Stimulated activated CD4-positive, alpha-beta T cell treated with anti-CD3 and anti-CD28 coated beads, Interleukin-4, amount 100 ng/mL, for 48 hours (primary cell): ENCODE results near the gene SH3TC1.

Experiments
- DNase-seq, 2 donors: peaks; one replicate each; pipeline ENCODE4 v3.0.0-alpha.2; 2020; ENCODE audit warnings: low read depth in 2 of 2

The SH3TC1 gene

DNA sequence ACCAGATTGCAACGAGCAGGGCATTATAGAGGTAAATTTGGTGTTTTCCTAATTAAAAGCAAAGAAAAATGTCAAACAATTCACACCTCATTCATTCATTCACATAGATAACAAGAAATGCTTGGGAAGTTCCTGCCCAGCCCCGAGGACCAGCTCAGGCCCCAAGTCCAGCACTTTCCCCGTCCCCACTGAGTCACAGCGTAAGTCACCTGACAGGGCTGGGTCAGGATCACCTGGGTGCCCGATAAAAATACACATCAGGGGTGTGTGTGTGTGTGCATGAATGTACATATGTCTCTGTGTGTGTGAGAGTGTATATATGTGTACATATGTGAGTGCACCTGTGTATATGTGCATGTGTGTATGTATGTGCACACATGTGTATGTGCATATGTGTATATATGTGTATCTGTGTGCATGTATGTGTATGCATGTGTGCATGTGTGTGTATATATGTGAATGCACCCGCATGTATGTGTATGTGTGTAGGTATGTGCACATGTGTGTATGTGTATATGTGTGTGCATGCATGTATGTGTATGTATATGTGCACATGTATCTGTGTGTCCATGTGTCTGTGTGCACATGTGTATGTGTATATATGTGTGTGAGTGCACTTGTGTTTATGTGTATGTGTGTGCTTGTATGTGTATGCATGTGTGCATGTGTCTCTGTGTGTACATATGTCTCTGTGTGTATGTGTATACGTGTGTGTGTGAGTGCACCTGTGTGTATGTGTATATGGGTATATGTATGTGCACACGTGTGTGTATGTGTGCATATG, 18.6 kb upstream of the SH3TC1 start:
- DNase-seq: no peak

DNA sequence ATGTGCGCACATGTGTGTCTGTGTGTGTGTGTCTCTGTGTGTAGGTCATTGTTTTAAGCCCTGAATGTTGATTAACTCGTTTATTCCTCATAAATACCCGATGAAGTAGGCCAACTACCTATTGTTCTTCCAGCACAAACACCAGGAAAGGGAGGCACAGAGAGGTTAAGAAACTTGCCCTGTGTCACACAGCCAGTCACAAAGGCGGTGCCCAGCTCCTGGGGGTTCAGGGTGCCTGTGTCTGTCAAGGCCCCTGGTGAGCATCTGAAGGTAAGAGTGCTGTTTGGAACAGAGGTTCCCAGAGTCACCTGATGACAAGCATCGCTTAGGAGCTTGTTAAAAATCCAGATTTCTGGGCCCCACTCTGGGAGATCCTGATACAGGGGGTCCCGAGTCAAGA, 18.0 kb upstream of the SH3TC1 start:
- no peak for DNase-seq

DNA sequence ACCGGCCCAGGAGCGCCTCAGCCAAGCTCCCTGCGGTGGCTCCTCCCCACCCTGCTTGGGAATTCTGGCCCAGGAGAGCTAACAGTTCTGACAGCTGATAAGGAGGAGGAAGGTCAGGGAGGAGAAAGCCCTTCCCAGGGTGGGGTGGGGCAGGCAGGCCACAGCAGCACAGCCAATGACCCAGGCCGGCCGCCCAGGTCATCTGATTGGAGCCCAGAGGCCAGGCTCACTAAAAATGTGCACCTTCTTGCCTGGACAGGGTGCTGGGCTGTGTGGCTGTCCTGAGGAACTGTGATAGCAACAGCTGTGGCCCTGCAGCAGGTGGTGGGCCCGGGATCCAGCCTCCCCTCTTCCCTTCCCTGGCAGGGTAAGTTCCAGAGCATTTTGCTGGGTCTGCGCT, 17.2 kb upstream of the SH3TC1 start:
- no peak for DNase-seq

DNA sequence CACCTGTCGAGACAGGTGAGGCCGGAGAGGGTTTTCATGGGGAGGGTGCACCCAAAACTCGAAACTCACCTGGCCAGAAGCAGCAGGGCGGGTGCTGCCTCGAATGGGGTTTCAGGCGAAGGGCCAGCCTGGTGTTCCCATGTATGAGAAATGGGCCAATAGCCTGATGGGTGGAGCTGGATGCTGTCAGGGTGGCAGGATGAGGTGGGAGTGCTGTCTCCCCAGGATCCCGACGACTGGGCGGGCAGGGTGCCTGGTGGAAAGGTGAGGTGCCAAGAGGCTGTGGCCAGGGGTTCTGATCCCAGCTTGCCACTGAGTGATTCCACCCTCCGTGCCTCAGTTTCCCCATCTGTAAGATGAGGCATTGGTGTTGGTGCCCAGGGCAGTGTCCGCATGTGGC, 16.8 kb upstream of the SH3TC1 start:
- no peak for DNase-seq

DNA sequence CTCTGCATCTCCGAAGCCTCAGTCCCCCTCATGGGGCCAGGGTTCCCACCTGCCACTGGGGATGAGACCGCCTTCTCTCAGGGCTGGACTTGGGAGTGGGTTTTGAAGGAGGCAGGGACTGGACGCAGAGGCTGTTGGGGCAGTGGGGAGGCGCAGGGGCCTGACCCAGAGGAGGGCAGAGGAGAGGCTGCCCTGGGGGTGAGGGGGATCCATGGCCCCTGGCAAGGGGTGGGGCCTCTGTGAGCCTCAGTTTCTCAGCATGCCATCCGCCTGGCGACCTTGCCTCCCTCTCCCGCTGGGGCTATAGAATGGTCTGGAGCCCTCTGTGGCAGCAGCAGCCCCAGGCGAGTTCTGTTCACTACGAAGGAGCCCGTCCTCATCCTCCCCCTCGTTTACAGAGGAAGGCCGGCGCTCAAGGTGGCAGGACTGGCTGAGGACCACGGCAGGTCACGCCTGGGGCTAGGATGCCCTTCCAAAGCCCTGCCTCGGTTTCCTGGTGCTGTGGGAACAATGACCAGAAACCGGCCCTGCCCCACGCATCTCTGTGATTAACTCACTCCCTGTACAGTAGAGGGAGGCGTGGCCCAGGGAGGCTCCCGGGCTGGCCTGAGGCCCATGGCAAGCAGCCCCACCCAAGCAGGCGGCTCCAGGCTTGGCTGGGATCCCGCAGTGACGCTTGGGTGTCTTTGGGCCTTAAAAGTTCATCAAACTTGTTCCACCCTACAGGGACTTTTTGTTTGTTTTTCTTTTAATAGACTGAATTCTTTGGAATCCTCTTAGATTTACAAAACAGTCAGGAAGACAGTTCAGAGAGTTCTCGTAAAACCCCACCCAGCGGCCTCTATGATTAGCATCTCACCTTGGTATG, 16.0 kb upstream of the SH3TC1 start:
- DNase-seq: no peak

DNA sequence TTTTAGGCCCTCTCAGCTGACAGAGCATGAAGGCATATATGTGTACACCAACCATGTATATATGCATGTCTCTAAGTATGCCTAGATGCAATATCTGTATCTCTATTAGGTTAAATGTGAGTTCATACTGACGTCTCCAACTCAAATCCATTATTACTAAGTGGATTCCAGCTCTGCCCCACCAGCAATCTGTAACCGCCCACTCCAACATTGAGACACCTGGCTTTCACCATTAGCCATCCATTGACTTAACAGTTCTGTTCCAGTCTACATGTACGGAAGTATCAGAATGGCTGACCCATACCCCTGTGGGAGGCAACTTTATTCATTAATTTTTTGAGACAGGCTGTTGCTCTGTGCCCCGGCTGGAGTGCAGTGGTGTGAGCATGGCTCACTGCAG, 15.0 kb upstream of the SH3TC1 start:
- DNase-seq: no peak

DNA sequence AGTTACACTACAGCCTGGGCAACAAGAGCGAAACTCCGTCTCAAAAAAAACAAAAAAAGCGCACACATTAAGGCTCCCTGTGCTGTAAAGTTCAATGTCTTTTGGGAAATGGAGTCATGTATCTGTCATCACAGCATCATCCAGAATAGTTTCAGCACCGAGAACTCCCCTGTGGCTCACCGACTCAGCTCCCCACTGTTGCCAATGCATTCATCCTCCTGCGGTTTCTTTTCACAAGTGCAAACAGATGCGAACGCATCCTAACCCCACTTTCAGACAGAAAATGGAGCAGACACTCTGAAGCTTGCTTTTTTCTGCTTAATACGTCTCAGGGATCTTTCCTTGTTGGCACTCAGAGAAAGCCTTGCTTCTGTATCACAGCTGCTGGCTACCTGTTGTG, 13.8 kb upstream of the SH3TC1 start:
- DNase-seq: no peak

DNA sequence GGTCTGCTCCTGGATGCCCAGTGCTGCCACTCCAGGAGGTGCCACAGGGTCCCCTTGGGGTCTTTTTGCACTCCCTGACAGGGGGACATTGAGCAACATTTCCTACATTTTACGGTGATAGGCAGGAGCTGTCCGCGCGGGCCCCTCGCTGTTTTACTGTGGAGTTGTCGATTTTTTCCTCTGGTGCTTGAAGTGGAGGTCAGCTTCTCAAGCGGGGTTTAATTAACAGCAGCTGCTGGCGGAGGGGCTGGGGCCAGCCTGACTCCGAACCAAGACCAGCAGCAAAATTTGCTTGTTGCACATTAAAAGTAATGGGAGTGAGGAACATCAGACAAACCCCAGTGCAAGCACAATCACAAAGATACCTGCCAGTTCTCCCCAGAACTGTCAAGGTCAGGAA, 13.2 kb upstream of the SH3TC1 start:
- DNase-seq: no peak

DNA sequence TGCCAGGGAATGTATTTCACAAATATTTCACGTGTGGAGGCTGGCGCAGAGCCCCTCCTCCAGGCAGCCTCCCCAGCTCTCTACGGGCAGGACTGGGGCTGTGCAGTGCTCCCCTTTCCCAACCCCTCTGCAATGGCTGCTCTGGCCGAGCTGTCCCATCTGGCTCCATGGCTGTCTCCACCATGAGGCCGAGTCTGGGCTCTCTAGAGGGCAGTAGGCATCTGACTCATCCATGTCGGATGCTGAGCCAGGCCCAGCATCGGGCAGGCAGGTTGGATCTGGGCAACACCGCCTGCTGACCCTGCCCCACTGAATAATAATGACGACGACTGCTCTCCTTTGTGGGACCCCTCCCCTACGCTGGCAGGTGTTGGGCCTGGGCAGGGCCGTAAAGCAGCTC, 11.0 kb upstream of the SH3TC1 start:
- DNase-seq: no peak

DNA sequence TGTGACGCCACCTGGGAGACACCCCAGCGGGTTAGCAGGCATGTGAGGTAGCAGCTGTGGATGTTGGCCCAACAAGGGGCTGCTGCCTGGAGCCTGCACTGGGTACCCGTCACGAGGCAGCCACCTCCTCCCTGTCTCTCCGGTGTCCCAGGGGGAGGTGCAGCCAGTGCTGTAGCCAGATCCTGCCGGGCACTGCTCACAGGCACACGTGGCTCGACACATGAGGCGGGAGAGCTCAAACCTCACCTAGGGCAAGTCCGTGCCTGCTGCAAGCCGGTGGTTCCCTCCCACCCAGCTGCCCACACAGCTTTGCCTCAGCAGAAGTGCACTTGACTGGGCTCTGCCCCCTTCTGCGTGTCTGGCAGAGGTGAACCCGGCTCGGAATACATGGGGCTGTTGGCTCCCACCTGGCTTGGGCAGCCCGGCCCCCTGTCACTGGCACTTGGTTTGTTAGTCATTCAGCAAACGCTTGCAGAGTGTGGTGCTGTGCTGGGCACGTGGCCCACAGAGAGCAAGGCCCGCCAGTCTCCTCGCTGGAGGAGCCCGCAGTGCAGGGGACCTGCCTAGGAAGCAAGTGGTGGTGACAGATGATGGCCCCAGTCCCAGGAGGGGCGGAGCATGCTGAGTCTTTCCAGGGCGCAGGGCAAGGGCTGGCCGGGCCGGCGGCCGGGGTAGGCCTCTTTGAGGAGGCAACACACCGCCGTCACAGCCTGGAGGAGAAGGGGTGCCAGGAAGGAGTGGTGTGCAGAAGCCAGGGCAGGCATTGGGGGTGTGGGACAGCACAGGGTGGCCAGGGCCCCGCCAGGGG, 10.1 kb upstream of the SH3TC1 start:
- no peak for DNase-seq

DNA sequence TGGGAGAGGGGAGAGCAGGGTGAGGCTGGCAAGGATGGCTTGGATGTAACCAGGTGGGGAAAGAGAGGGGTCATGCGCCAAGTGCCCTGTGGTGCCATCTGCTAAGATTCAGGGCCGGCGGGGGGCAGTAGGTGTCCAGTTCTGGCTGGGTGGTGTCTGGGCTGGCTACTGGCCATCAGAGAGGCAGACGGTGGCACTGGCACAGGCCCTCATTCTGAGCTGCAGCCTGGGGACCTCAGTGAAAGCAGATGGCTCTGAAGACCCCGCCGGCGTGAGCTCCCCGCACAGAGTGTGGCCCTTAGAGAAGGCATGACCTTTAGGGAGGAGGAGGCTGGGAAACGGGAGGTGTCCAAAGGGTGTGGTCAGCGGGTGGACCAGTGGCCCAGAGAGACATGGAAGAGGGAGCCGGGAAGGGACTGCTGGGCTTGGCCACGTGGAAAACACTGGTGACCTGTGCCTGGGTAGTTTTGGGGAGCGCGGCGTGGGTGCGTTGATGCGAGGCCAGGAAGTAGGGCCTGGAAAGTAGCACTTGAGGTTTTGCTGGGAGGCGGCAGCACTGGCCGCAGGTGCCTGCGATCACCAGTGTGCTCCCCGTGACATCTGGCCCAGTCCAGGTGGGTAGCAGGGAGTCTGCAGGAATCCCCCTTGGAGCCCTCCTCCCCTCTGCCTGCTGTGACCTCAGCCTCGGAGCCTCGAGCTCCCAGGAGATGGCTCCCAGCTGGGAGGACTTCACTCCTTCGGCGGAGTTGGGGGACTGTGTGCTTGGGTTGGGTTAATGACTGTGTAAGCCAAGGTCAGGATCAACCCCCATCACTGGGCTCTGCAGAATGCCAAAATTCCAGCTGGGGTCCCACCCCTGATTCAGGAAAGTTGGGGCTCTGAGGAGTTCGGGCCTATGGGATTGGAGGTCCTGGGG, 9.3 kb upstream of the SH3TC1 start:
- no peak for DNase-seq

DNA sequence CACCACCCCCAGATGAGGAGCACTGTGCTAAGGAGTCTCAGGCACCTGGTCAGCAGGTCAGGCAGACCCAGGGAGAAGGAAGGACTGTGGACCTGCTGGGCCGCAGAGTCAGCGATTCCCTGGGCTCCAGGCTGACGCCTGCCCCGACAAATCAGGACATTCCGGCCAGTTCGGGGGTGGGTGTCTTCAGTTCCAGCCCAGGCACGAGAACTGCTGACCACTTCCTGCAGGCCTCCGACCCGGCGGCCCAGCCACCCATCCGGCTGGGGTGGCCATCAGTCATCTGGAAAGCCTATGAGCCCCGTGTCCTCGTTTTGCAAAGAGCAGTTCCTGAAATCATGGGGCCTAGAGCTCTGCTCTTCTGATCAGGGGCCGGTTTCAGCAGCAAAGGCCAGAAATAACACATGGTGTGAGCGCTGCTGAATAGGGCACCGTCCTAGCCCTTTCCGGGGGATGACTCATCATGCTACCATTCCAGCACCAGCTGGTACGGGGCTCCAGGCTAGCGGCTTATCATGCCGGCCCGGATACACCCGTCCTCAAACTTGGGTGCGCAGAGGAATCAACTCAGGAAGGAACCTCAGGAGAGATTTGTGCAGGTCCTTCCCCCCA, 7.8 kb upstream of the SH3TC1 start:
- DNase-seq: no peak

DNA sequence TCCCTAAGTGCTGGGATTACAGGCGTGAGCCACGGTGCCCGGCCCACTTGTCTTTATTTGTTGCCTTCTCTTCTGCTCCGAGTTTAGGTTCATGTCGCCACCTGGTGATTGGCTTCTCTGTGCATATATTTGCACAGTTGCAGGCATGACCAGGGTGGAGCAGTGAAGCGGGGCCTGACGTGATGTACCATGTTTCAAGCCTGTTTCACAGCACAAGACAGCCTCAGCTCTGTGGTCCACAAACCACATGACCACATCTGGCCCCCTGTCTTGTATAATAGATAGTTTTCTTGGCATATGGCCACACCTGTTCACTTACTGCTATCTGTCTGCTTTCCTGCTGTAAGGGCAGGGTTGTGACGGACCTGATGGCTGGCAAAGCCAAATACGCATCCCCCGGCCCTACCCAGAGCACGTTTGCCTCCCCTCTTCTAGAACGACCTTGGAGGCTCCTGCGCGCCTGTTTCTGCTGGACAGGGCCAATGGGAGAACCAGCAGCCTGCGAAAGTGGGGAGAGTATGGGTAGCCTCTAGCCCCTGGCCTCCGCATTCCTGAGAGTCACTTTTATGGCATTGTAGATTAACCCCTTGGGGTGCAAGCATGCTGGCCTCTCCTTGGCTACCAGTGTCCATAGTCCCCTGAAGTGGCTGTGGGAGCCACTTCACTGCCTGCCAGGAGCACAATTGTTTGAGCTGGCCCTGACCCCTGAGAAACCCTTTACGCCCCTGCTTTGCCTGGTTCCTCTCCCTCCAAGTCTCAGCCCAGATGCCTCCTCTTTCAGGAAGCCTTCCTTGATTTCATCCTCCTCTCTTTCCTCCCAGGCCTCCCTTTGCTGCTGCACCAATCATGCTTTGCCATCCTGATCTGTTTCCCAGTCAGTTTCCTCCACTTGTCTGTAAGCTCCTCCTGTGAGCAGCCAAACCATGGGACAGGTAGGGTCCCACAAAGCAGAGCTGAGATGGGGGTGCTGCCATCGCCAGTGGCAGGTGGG, 6.0 kb upstream of the SH3TC1 start:
- DNase-seq: no peak

DNA sequence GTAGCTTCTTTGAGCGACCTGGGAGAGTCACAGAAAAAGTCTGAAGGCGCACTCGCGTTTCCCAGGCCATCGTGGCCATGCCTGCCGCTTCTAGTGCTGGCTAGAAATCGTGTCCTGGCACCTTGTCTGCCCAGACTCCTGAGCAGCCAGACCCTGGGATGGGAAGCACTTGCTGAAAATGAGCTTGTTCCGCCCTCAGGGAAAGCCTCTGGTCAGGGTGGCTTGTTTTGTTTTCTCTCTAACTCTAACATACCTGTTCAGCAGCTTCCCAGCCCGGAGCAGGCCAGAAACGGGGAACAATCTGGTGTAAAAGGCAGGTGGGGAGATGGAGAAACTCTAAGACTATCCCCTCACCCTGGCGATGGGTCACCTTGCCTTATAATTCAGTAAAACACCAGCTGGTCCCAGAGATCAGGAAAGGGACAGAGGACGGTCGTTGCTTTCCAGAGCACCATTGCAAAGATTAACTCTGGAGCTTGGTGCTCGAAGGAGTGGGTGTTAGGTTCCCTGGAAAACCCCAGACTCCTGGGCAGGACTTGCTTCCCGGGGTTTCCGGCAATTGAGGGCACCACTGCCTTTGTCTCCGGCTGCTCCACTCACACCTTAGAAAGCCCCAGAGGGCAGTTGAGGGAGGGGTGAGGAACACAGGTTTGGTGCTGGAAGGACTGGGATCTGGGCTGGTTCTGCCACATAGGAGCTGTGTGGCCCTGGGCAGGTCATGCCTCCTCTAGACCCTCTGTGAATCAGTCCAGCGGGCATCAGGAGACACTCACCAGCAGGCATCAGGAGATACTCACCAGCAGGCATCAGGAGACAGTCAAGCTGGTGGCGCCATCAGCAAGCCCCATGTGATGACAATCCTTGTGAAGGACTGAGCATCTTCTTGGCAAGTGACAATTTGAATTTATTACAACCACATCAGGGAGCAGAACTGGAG, 4.5 kb upstream of the SH3TC1 start:
- DNase-seq: no peak

DNA sequence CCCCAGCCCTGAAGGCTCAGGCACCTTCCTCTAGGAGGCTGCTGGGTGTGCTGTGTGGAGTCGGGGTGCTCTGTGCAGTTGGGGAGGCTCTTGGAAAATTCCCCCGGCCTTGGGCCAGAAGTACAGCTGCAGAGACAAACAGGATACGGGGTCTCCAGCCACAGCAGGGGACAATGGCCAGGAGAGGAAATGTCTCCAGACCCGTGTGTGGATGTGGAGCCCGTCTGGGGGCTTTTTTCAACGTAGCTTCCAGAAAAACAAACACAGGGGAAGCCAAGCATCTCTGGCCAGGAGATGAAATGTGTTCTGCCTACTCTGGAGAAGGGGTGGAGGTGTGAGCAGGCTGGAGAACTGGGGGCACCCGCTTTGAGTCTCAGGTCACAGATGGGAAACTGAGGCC, 3.7 kb upstream of the SH3TC1 start:
- no peak for DNase-seq

DNA sequence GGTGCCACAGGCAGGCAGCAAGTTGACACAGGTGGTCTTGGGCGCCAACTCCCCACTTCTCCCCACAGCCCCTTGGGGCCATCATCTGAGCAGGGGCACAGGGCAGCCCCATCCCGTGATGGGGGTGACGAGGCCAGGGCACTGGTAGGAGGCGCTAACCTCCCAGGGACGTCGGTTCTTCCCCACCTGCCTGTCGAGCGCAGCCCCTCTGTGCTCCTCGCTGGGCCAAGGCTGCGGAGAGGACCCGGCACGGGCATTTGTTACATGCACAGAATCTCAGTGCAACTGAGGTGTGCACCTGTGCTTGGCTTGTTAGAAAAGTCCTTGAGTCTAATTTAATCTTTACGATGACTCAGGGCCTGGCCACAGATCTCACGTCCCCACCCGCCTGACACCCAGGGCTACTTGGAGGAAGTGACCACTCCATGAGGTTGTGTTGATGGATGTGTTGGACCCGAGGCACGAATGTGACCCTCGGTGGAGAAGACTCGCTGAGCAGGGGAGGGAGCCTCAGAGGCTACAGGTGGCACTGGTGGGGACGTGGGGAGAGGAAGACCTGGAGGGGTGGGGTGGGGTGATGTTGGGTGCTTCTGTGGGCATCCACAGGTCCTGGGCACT, 3.1 kb upstream of the SH3TC1 start:
- no peak for DNase-seq

DNA sequence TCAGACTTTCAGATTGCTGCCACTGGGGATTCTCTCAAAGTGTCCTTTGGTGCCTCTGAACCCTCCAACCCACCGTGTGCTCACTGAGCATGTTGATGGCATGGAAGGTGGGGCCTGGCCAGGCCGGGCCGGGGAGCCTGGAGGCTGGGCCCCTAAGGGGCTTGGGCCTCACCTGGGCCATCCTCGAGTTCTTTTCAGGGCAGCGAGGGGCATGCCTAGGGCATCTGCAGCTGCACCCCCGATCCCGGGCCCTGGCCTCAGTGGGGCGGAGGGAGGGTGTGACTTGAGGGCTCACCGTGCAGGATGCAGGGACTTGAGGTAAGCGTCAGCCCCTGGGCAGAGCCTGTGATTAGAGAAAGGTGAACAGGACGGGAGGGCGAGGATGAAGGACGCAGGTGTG, 1.6 kb upstream of the SH3TC1 start:
- no peak for DNase-seq
